Fibroblast of skin of left quadriceps (primary cell): Measurements from ENCODE around the gene TYW1.
"Not testable (repeated sequence)": the region's sequence is repeated elsewhere in the genome, so short reads cannot be mapped to it uniquely, and the experiment has no call there.

Experiments used
- DNase-seq, 2 experiments: peaks; one replicate each; pipeline ENCODE4 v3.0.0-alpha.2; 2013; ENCODE audit warnings: low read depth in 2 of 2

Gene TYW1

DNA sequence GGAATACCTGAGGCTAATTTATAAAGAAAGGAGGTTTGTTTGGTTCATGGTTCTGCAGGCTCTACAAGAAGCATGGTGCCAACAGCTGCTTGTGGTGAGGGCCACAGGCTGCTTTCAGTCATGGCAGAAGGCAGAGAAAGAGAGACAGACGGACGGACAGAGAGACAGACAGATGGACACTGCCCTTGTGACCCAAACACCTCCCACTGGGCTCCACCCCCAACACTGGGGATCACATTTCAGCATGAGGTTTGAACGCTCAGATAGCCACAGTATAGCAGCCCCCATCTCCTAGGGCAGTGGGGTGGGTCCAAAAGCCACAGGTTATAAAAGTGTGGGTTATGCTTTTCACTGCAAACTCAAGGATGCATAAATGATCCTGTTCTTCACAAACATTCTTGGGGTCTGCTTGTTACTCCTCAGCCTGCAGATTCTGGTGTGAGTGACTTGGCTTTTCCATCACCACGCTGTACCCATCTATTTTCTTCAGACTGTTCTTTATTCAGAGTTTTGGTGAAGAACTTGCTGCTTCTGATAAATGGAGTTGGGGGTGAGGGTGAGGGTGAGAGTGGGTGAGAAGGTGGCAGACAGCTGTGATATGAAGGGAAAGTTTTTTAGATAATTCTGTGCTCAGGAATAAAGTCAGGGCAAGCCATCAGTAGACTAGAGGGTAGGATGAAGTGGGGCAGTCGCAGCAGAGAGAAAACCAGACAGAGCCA lies 194.5 kb downstream of the TYW1 start:
- not testable (repeated sequence) for DNase-seq

DNA sequence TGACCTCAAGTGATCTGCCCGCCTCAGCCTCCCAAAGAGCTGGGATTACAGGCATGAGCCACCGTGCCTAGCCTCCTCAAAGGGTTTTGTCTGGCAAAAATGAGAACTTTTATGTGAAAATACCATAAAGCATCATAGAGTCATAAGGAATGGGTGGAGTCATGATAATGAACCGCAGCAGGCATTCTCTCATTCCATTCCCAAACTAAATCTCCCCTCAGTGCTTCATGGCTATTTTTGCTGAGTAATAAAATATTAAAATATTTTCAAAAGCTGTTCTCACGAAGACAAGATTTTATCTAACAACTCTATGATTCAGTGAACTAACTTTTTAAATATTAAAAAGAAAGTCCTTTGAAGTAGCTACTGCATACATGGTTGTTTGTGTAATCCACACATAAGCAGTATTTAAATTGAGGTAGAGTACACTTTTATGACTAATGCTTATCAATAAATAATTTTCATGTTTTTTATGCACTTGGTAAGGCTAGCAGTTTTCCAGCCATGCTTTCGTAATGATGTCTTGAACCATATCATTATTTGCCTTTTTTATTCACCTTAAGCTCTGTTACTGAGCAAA lies 195.6 kb downstream of the TYW1 start:
- DNase-seq: peak in 1 of 2 experiments; percentile 1

DNA sequence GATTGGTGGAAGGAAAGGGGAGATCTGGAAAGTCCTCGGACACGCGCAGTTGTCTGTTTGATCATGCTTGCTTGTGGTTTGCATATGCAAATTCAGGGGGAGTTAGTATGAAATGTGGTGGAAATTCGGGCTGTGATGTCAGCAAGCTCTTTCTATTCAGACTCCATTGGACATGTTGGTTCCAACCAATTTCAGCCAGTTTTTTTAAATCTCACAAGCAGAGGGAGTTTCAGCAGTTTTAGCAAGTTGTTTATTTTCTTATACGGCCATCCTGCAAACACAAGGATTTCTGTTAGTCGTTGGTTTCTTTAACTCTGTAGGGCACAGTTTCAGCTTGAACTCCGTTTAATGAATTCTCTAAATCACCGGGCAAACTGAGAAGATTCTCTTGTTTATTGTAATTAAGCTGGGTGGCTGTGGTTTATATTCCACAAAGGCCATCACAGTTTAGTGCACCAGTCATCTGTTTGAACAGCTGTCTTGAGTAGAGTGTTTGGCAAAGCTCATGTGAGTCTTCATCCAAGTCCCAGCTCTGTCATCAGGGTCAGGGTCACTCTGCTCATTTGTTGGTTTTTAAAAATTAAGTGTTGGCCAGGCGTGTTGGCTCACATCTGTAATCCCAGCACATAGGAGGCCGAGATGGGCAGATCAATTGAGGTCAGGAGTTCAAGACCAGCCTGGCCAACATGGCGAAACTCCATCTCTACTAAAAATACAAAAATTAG lies 196.4 kb downstream of the TYW1 start:
- not testable (repeated sequence) for DNase-seq

DNA sequence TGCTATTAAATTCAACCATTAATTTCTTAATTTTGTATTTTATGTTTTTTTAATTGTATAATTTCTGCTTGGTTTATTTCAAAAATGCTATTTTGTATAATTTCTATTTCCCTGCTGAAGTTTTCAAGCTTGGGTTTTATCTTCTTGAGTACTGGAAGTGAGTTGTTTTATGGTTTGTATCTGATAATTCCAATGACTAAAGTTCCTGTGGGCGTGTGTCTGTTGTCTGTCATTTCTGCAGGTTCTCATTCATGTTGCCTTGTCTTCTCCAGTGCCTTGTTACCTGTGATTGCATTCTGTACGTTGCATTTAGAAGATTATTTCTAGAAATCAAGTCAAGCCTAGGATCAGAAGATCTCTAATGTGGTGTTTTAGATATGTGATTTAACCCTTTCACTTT lies 199.5 kb downstream of the TYW1 start:
- not testable (repeated sequence) for DNase-seq

DNA sequence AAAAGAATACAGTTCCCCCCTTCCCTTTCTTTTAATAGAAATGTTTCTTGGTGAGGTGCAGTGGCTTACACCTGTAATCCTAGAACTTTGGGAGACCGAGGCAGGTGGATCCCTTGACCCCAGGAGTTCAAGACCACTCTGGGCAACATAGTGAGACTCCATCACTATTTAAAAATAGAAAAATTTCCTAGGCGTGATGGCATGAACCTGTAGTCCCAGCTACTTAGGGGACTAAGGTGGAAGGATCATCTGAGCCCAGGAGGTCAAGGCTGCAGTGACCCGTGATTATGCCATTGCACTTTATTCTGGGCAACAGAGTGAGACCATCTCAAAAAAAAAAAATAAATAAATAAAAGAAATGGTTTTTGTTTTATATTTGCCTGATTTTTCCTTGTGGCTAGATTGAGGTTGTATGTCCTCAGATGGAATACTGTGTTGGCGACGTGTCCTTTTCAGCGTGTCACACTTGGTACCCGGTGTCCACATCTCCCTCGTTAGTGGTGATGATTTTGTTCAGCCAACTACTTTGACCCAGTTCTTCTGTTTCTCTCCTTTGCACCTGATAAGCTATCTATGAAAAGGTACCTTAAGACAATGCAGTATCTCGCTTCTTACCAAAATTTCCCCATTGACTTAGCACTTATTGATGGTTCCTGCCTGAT lies 202.4 kb downstream of the TYW1 start:
- not testable (repeated sequence) for DNase-seq

DNA sequence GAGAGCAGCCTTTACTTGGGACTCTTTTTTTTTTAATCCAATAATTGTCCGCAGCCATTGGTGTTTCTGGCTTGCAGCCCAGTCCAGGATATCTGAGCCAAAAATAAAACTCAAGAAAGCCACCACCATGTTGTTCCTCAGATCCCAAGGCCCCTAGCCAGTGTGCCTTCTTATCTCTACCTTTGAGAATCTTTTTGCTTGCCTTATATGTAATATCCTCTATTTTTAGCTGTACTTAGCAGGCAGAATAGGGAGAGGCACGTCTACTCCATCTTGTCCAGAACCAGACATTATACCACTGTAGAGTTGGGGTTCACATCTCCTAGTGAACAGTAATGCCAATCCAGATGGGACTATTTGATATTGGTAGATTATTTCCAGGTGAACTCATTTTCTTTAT lies 209.1 kb downstream of the TYW1 start:
- DNase-seq: not testable (repeated sequence)

DNA sequence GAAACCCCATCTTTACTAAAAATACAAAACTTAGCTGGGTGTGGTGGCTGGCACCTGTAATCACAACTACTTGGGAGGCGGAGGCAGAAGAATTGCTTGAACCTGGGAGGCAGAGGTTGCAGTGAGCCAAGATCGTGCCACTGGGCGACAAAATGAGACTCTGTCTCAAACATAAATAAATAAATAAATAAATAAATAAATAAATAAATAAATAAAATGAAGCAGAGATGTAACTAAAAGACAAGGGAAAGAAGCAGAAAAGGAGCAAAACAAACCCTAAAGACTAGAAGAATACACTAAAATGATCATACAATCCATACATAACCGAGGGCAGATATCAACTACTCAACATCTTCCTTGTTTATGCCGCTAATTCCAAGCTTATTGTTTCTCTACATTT lies 209.8 kb downstream of the TYW1 start:
- DNase-seq: no peak

DNA sequence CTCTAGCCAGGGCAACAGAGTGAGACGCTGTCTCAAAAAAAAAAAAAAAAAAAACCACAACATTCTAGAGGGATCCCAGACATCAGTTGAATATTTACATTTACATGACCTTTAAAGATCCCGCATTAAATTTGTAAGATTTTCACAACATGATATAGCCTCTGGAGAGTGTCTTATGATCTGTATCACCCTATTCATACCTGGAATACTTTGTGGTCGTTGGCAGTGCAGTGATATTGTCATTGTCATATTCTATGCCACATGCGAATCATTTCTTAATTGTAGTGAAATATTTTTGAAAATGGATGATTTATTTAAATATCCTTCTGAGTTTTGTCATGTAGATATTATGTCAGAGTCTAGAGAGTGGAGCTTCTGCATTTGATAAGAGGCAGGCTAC lies 212.0 kb downstream of the TYW1 start:
- DNase-seq: not testable (repeated sequence)

DNA sequence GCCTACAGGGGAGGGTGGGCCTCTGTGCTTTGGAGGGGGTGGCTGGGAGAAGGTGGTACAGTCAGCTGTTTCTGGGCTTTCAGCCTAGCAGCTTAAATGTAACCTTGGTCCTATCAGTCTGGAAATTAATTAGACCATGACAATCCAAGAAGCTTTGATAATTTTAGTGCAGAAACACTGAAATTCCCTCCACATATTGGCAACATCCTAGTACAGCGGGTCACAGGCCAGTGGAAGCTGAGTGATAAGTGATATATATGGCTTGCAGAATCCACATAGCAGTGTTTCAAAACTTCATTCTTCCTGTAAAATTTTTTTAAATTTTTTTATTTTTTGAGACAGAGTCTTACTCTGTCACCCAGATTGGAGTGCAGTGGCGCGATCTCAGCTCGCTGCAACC lies 212.6 kb downstream of the TYW1 start:
- DNase-seq: no peak

DNA sequence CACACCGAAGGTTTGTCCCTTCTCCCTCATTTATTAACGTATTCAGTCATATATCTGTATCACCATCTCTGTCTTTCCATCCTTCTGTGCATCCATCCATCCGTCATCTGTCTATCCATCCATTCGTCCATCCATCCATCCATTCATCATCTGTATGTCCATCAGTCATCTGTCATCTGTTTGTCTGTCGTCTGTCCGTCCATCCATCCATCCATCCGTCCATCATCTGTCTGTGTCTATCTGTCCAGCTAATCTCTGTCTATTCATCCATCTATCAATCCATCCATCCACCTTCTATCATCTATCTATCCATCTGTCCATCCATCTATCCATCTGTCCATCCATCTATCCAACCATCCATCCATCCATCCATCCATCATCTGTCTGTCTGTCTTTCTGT lies 213.9 kb downstream of the TYW1 start:
- DNase-seq: no peak

DNA sequence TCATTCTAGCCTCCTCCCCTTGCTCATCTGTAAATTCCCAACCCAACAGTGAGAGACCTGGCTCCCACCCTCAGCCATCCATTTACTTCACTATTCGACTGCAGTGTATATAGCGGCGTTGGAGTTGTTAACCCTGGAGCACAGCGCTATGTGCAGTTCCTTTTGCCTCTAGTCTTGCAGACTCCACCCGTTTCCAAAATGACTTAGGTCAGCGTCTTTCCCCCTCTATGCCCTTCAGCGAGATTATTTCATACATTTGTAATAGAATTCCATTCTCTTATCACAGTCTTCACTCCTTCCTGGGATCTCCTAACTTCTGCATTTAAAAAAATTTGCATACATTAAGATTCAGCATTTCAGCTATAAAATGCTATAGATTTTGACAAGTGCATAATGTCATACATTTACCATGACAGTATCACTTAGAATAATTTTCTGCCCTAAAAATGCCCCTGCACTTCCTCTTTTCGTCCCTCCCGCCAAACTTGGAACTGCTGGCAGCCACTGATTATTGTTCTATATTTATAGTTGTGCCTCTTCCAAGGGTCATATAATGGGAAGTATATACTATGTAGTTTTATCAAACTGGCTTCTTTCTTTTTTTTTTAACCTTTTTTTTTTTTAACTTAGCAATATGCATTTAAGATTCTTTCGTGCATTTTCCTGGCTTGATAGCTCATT lies 215.2 kb downstream of the TYW1 start:
- DNase-seq: not testable (repeated sequence)

DNA sequence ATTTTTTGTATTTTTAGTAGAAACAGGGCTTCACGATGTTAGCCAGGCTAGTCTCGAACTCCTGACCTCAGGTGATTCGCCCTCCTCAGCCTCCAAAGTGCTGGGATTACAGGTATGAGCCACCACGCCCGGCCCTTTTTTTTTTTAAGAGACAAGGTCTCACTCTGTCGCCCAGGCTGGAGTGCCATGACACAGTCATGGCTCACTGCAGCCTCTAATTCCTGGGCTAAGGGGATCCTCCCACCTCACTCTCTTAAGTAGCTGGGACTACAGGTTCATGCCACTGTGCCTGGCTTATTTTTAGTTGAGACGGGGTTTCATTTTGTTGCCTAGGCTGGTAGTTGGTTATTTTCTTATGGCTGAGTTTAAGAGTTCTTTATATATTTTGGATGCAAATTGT lies 216.4 kb downstream of the TYW1 start:
- not testable (repeated sequence) for DNase-seq

DNA sequence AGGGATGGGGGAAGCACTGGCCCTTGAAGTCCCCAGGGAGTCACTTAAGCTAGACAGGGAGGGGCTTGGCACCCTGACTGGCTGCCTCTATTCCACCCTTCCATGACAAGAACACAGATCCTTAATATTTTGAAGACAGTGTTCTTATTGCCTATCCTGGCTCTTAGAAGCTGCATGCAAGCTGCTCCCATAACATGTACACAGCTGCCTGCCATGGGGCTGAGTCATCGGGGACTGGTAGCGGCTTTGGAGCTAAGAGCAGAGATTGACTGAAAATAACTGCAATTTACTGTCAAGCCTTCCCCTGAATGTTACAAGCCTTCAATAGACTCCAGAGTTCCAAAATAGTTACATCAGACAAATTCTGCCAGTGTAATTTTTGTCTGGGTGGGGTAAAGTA lies 226.9 kb downstream of the TYW1 start:
- DNase-seq: peak; percentile 37 to 53

DNA sequence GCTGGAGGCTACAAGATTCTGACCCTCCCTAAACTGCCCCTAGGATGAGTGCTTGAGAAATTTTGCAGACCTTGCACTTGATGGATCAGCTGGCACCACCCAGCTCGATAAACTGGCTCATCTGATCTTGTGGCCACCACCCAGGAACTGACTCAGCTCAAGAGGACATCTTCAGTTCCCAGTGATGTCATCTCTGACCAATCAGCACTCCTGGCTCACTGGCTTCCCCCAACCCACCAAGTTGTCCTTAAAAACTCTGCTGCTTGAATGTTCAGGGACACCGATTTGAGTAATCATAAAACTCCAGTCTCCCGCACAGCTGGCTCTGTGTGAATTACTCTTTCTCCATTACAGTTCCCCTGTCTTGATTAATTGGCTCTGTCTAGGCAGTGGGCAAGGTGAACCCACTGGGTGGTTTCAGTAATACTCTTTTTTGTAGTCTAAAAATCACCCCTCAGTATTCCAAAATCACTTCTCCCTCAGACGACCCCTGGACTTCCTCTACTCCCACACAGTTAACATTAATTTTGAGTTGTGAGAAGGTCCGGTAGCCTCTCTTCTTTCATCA lies 229.8 kb downstream of the TYW1 start:
- DNase-seq: peak; percentile 6 to 10

DNA sequence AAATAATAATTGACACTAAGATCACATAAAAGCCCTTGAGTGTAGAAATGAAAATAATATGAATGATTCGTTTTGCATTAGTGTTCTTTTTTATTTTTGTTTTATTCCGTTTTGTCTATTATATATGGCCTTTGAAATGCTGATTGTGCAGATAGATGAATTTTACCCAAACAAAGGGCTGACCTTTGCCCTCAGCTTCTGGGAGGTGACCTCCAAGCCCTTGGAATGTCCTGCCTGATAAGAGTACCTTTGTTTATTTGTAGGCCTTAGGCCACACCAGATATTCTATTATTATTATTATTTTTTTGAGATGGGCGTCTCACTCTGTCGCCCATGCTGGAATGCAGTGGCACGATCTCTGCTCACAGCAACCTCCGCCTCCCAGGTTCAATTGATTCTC lies 230.3 kb downstream of the TYW1 start:
- not testable (repeated sequence) for DNase-seq

DNA sequence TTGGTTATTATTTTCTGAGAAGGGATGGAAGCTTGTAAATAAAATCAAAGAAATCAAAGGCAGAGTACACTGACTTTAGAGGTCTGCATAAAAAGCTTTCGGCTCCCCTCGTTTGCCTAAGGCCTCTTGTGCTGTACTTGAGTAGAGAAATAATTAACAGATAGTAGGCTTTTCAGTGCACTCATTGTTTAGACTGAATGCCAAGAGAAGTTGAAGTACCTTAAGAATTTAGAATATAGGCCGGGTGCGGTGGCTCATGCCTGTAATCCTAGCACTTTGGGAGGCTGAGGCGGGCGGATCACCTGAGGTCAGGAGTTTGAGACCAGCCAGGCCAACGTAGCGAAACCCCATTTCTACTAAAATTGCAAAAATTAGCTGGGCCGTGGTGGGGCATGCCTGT lies 232.4 kb downstream of the TYW1 start:
- not testable (repeated sequence) for DNase-seq

DNA sequence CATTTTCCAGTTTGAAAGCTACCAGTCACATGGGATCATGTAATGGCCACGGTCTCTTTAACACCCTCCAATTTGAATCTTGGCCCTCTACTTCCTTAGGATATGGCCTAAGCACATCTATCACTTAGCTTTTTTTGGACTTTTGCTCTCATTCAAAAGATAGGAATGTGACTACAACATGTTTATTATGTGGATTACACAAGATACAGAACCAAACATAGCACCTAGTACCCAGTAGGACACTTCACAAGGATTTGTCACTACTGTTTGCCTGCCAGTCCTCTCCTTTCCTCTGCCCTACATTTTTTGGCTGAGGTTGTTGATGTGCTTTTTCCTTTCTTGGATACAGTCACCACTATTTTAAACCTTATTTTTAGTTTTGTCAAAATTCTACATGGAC lies 233.4 kb downstream of the TYW1 start:
- DNase-seq: not testable (repeated sequence)

DNA sequence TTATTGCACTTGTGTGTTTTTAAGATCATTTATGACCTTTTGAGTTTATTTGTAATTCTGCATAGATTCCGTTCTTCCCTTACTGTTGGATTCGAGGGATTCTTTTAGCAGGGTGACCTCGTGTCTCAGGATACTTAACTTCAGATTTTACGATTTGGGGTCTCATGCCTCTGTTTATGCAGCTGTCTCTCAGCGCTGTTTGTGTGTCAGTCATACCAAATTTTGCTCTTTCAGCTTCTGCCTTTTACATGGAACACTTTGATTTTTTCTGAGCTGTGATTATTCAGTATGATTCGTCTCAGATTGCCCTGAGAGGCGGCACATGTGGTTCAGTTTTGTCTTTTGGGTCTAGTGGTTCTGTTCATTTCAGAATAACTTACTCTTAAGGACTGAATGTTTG lies 236.9 kb downstream of the TYW1 start:
- DNase-seq: not testable (repeated sequence)

DNA sequence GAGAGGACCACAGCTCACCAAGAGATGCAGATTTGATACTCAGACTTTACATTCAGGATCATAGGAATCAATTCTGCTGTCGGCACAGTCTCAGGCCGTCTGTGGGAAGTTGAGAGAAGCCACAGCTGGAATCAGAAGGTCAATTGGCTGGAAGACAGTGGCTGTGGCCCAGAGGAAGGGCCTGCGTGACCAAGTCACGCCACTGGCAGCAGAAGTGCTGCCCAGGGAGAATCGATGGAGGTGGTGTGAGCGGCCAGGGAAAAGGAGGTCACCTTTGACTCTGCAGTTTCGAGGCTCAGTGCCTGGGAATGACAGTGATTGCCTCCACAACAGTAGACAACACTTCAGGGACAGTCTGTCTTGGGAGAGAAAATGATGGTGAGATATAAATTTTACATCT lies 239.6 kb downstream of the TYW1 start:
- DNase-seq: not testable (repeated sequence)

DNA sequence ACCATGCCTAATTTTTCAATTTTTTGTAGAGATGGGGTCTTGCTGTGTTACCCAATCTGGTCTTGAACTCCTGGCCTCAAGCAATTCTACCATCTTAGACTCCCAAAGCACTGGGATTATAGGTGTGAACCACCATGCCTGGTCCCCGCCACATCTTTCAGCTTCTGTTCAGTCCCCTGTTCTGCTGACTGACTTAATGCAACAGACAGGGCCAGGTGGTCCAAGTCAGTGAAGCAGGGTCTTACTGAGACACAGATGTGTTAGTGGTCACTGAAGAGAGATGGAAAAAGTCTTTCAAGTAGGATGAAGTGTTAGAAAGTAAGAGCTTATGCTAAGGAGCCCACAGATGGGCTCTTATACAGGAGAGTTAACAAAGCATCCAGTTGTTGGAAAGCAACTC lies 246.2 kb downstream of the TYW1 start:
- DNase-seq: not testable (repeated sequence)

DNA sequence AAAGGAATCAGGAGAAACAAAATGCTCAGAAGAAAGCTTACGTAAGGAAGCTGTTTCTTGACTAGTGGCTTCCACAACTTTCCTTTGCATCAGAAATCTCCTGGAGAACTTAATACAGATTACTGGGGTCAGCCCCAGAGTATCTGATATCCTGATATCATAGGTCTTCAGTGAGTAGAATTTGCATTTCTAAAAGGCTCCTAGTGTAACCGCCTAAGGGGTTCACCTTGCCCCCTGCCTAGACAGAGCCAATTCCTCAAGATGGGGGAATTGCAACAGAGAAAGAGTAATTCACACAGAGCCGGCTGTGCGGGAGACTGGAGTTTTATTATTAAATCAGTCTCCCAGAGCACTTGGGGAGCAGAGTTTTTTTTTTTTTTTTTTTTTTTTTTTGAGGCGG lies 251.7 kb downstream of the TYW1 start:
- DNase-seq: not testable (repeated sequence)
